Hepatocyte (in vitro differentiated cells): Measurements from ENCODE around the gene H2AZ1. TPM values are rescaled to one million over a fixed set of nuclear protein-coding genes. Genes with fewer than 3 reads are reported as not detected.

ENCODE experiments used
- DNase-seq: peaks from one replicate; pipeline ENCODE4 v3.0.0-alpha.2; 2016; ENCODE audit warnings: low spot score
- H2AFZ ChIP-seq: fragments of 200-600 bp; sonication (generic); 2 replicates; pipeline ENCODE4 v1.6.0; 2016; ENCODE audit warnings: antibody characterized with exemption, mild to moderate bottlenecking
- H3K27ac ChIP-seq: fragments of 200-600 bp; sonication (generic); 2 replicates; pipeline ENCODE4 v1.5.1; 2016; ENCODE audit warnings: mild to moderate bottlenecking
- H3K27me3 ChIP-seq: fragments of 200-600 bp; sonication (generic); 2 replicates; pipeline ENCODE4 v1.6.1; 2016
- H3K36me3 ChIP-seq: fragments of 200-600 bp; sonication (generic); replicated peaks from 2 replicates; pipeline ENCODE4 v1.5.1; 2016; ENCODE audit warnings: low read depth; ENCODE audit not compliant: insufficient read depth
- H3K4me1 ChIP-seq: fragments of 200-600 bp; sonication (generic); 2 replicates; pipeline ENCODE4 v1.5.1; 2016; ENCODE audit warnings: mild to moderate bottlenecking, moderate library complexity; ENCODE audit not compliant: insufficient read depth
- H3K4me2 ChIP-seq: fragments of 200-600 bp; sonication (generic); 2 replicates; pipeline ENCODE4 v1.6.0; 2016
- H3K4me3 ChIP-seq: fragments of 200-600 bp; sonication (generic); 2 replicates; pipeline ENCODE4 v1.5.1; 2016; ENCODE audit warnings: mild to moderate bottlenecking
- H3K79me2 ChIP-seq: fragments of 200-600 bp; sonication (generic); 2 replicates; pipeline ENCODE4 v1.6.0; 2017; ENCODE audit warnings: mild to moderate bottlenecking
- H3K9me2 ChIP-seq: fragments of 200-600 bp; sonication (generic); replicated peaks from 2 replicates; pipeline ENCODE4 v1.6.0; 2017; ENCODE audit warnings: mild to moderate bottlenecking; ENCODE audit not compliant: insufficient read depth
- H3K9me3 ChIP-seq: fragments of 200-600 bp; sonication (generic); 2 replicates; pipeline ENCODE4 v1.5.1; 2016; ENCODE audit warnings: low read depth, mild to moderate bottlenecking
- H4K20me1 ChIP-seq: fragments of 200-600 bp; sonication (generic); 2 replicates; pipeline ENCODE4 v1.6.0; 2016; ENCODE audit warnings: mild to moderate bottlenecking; ENCODE audit not compliant: insufficient read depth, poor library complexity, severe bottlenecking
- EZH2 ChIP-seq: fragments of 200-600 bp; sonication (generic); IDR thresholded peaks from 2 replicates; pipeline ENCODE4 v1.6.1; 2016; ENCODE audit warnings: antibody characterized with exemption, mild to moderate bottlenecking, borderline replicate concordance
- EZH2phosphoT487 ChIP-seq: fragments of 200-600 bp; sonication (generic); IDR thresholded peaks from one replicate; pipeline ENCODE4 v1.6.1; 2018; ENCODE audit warnings: antibody characterized with exemption, mild to moderate bottlenecking, low read depth, moderate library complexity; ENCODE audit not compliant: unreplicated experiment, severe bottlenecking
- WGBS: methylation state at CpG from one replicate; pipeline ENCODE4 v1.1.6; 2016; ENCODE audit warnings: low lambda C conversion rate; ENCODE audit errors: missing lambda C conversion rate; 5-methylcytosine and 5-hydroxymethylcytosine counted together
- polyA plus RNA-seq: library from polyadenylated mRNA; unstranded; fragments of >200 nt; fragmentation: Nextera tagmentation; extraction: Ambion mirVana; gene quantifications from 2 replicates; pipeline ENCODE4 v1.2.1, GENCODE V29; 2016
- total RNA-seq: library from RNA; depleted of rRNA; stranded (reverse); fragments of >200 nt; gene quantifications from 2 replicates; pipeline ENCODE4 v1.2.3, GENCODE V29; 2014
- TF ChIP-seq, protein P1 (sequence below): fragments of 200-600 bp; sonication (generic); IDR thresholded peaks from 2 replicates; pipeline ENCODE4 v1.5.1; 2016; ENCODE audit warnings: antibody characterized with exemption, mild to moderate bottlenecking; ENCODE audit not compliant: poor library complexity

H2AZ1 gene
- total RNA-seq (339 and 361 TPM in 2 replicates), polyA plus RNA-seq (363 and 427 TPM in 2 replicates)

DNA sequence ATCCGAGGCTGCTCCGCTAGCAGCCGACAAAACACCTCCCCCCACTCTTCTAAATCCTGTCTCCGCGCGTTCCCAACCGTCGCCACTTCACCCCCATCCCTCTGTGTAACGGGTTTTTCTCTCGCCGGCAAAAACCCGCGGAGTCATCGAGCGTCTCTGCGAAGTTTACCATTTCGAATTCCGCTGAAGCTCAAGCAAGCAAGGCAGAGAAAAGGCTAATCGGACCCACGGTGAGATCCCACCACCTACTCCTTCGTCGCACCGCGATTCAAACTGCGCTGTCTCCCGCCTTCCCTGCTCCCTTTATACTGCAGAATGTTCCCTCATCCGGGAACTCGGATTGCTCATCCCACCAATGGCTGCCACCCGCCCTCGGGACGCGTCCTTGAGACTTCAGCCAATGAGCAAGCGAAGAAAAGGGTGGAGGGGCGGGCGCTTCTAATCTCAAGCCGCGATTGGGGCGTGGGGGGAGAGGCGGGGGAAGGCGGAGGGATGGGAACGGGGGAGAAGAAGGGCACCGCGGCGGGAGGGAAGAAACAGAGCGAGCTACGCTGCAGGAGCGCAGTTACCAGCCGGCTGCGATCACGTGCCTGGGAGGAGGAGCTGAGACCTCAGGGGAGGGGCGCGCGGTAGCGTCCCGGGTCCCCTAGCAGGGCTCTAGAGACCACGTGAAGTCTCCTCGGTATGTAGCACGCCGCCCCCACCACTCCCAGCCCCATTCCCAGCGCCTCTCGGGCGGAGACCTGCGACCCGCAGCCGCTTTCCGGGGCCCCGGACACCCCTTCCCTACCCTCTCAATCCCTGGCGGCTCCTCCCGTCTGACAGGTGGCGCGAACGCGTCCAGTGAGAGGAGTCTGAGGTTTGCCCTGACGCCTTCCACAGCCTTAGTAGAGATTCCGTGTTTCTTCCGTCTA lies at the start of gene H2AZ1:
H2AZ1 (minus strand) TSS at position 277 of the 914 bp plus-strand sequence; CDS start at position 172, 105 bp downstream.
- Histone ChIP-seq H3K9me2 (no peaks in the 10 kb centered on the region), H3K4me2 (peak within 1 kb of the TSS; percentile 93), H3K4me1 (peaks cover 22% of the 10 kb centered on the region), H3K4me3 (peak within 1 kb of the TSS; percentile 90), H3K27me3 (no peaks in the 10 kb centered on the region), H3K36me3 (no peaks in the 10 kb centered on the region), H3K27ac (peak within 1 kb of the TSS; percentile 90), H3K79me2 (peaks cover 31% of the 10 kb centered on the region), H2AFZ (peak within 1 kb of the TSS; percentile 83), H3K9me3 (no peaks in the 10 kb centered on the region), H4K20me1 (no peaks in the 10 kb centered on the region)
- under 1% methylated on average over 45 of the region's 76 CpGs for WGBS
- peak; percentile 100 for DNase-seq
- TF ChIP-seq EZH2 (no peak), EZH2phosphoT487 (no peak)
- TF ChIP-seq, protein P1, sequence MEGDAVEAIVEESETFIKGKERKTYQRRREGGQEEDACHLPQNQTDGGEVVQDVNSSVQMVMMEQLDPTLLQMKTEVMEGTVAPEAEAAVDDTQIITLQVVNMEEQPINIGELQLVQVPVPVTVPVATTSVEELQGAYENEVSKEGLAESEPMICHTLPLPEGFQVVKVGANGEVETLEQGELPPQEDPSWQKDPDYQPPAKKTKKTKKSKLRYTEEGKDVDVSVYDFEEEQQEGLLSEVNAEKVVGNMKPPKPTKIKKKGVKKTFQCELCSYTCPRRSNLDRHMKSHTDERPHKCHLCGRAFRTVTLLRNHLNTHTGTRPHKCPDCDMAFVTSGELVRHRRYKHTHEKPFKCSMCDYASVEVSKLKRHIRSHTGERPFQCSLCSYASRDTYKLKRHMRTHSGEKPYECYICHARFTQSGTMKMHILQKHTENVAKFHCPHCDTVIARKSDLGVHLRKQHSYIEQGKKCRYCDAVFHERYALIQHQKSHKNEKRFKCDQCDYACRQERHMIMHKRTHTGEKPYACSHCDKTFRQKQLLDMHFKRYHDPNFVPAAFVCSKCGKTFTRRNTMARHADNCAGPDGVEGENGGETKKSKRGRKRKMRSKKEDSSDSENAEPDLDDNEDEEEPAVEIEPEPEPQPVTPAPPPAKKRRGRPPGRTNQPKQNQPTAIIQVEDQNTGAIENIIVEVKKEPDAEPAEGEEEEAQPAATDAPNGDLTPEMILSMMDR: no peak

DNA sequence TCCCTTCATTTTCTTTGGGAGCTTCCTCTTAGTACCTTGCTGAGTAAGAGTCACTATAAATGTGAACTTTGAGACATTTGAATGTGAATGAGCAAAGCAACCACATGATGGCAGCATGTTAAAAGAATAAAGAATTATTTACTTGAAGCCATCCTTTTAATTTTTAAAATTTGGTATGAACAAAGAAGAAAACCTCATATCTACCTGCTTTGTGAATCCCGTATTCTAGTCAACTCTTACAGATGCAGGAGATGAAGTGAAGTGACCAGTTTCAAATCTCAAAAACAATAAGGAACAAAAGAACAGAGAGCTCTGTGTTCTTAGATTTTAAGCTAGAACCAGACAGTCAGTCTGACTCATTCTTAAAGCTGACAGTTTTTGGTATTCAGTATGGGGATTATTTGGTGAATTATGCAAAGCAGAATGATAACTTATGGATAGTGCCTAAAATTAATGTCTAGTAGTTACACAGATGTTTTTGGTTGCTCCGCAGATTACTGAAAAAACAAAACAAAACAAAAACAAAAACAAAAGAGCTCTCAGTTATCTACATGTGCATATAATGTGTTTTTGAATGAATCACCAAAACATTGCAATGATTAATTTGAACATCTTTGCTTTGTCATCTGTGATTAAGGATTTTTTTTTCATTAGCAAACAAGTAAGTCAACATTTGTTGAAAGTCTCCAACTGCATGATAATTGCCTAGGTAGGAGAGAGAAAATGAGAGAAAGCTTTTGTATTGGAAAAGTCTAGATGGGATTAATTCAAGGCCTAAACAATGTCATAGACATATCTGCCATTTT lies 48.2 kb upstream of the H2AZ1 start:
- Histone ChIP-seq H3K27me3 (no peaks in the 10 kb centered on the region), H3K4me1 (no peaks in the 10 kb centered on the region), H4K20me1 (no peaks in the 10 kb centered on the region), H3K79me2 (no peaks in the 10 kb centered on the region), H2AFZ (peak overlapping the region; percentile 38), H3K27ac (no peak overlapping the region), H3K4me3 (no peak overlapping the region), H3K9me2 (no peaks in the 10 kb centered on the region), H3K9me3 (no peaks in the 10 kb centered on the region), H3K36me3 (no peaks in the 10 kb centered on the region), H3K4me2 (no peak overlapping the region)
- 64% methylated on average over 2 of the region's 2 CpGs for WGBS
- TF ChIP-seq, protein P1: peak; percentile 75
- no peak for TF ChIP-seq EZH2phosphoT487
- no peak for TF ChIP-seq EZH2
- peak; percentile 50 for DNase-seq

DNA sequence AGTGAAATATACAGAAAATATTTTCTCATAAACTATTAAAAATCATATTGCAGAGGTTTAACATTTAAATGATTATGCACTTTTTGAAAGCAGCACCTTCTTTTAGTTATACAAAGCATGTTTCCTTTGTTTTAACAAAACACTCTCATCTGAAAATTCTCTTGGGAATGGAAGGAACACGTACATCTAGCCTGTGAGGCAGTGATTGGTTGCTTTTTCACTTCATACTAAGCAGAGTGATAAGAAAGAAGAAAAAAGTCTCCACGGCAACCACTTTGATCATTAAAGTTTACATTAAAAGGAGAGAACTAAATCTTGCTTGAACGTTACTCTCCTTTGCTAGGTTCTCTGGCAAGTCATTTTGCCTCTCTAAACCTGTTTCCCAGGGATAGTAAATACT lies 41.7 kb upstream of the H2AZ1 start:
- Histone ChIP-seq H3K9me2 (no peaks in the 10 kb centered on the region), H3K27ac (no peak overlapping the region), H3K4me2 (no peak overlapping the region), H3K36me3 (no peaks in the 10 kb centered on the region), H3K4me3 (no peak overlapping the region), H2AFZ (no peak overlapping the region), H3K27me3 (no peaks in the 10 kb centered on the region), H3K79me2 (no peaks in the 10 kb centered on the region), H3K9me3 (no peaks in the 10 kb centered on the region), H4K20me1 (no peaks in the 10 kb centered on the region), H3K4me1 (no peaks in the 10 kb centered on the region)
- WGBS: 53% methylated on average over 3 of the region's 3 CpGs
- DNase-seq: no peak
- no peak for TF ChIP-seq EZH2phosphoT487
- no peak for TF ChIP-seq EZH2
- TF ChIP-seq, protein P1: no peak
